ENCODE data around the gene OR4F6.
"Not testable (repeated sequence)": the region's sequence is repeated elsewhere in the genome, so short reads cannot be mapped to it uniquely, and the experiment has no call there.

Gene OR4F6, protein sequence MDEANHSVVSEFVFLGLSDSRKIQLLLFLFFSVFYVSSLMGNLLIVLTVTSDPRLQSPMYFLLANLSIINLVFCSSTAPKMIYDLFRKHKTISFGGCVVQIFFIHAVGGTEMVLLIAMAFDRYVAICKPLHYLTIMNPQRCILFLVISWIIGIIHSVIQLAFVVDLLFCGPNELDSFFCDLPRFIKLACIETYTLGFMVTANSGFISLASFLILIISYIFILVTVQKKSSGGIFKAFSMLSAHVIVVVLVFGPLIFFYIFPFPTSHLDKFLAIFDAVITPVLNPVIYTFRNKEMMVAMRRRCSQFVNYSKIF

GRCh38 chr15:101803209-101803608, at the start of gene OR4F6:
Gene OR4F6, plus strand, starts transcription at chr15:101803509. Its CDS starts 2,211 bp downstream, at chr15:101805720.
- no peaks in the 10 kb centered on the region for H3K4me1 ChIP-seq
- no peaks in the 10 kb centered on the region for H3K9me3 ChIP-seq (ENCODE audit: control insufficient read depth, low read length)
- H3K4me3 ChIP-seq (ENCODE audit: low read depth, low read length) = no peak within 1 kb of the TSS
- TF ChIP-seq CTCF (IDR thresholded peaks at IDR 0.05) = no peak
- no peak within 1 kb of the TSS for H3K9ac ChIP-seq
- no peak within 1 kb of the TSS for H3K27ac ChIP-seq
- H2AFZ ChIP-seq = no peak within 1 kb of the TSS
- no peaks in the 10 kb centered on the region for H3K79me2 ChIP-seq
- no peaks in the 10 kb centered on the region for H3K27me3 ChIP-seq (ENCODE audit: control insufficient read depth, insufficient read depth, low read length)
- no peak within 1 kb of the TSS for H3K4me2 ChIP-seq (ENCODE audit: low read length)
- no peaks in the 10 kb centered on the region for H3K36me3 ChIP-seq (ENCODE audit: control insufficient read depth, insufficient read depth, low read length)

DNA sequence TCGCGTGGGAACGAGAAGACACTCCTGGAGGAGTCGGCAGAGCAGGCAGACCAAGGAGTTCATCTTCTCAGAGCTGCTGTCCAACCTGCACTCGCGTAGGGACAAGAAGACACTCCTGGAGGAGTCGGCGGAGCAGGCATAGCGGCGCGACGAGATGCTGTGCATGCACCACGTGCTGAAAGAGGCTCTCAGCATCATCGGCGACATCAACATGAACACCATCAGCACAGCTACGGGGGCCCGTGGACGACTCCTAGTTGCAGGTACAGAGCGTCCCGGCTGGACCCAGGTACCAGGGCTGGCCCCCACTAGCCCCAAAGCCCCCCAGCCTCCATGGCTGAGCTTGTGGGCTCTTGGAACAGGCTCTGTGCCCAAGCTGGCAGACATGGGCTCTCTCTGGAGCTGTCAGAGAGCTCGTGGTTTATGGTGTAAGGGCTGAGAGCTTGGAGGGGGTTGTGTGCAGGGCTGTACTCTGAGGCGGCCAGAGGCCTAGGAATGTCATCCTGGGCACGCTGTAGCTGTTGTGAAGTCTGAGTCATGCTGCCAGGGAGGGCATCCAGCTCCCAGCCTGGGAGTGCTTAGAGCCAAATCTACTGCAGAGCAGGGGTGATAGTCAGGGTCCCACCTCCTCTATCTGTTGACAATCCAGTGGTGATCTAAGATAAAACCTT, 38.5 kb upstream of the OR4F6 start:
- H3K79me2 ChIP-seq; H3K4me1 ChIP-seq; H3K9me3 ChIP-seq (ENCODE audit: control insufficient read depth, low read length); H3K4me3 ChIP-seq (ENCODE audit: low read depth, low read length); H3K9ac ChIP-seq; H3K4me2 ChIP-seq (ENCODE audit: low read length); H3K27ac ChIP-seq; H2AFZ ChIP-seq; H3K36me3 ChIP-seq (ENCODE audit: control insufficient read depth, insufficient read depth, low read length); H3K27me3 ChIP-seq (ENCODE audit: control insufficient read depth, insufficient read depth, low read length): not testable (repeated sequence)

GRCh38 chr15:101765340-101765671, 38.0 kb upstream of the OR4F6 start:
- not testable (repeated sequence) for H3K4me2 ChIP-seq (ENCODE audit: low read length); H2AFZ ChIP-seq; H3K27me3 ChIP-seq (ENCODE audit: control insufficient read depth, insufficient read depth, low read length); H3K27ac ChIP-seq; H3K36me3 ChIP-seq (ENCODE audit: control insufficient read depth, insufficient read depth, low read length); H3K9ac ChIP-seq; H3K9me3 ChIP-seq (ENCODE audit: control insufficient read depth, low read length); H3K4me3 ChIP-seq (ENCODE audit: low read depth, low read length); H3K4me1 ChIP-seq; H3K79me2 ChIP-seq

- Histone ChIP-seq H3K27me3 (ENCODE audit: control insufficient read depth, insufficient read depth, low read length) (no peaks in the 10 kb centered on the region), H3K36me3 (ENCODE audit: control insufficient read depth, insufficient read depth, low read length) (no peaks in the 10 kb centered on the region), H3K4me3 (ENCODE audit: low read depth, low read length) (no peak overlapping the region), H3K4me2 (ENCODE audit: low read length) (no peak overlapping the region), H3K27ac (no peak overlapping the region), H3K4me1 (no peaks in the 10 kb centered on the region), H3K9ac (no peak overlapping the region), H3K79me2 (no peaks in the 10 kb centered on the region), H2AFZ (no peak overlapping the region), H3K9me3 (ENCODE audit: control insufficient read depth, low read length) (no peaks in the 10 kb centered on the region)
- TF ChIP-seq CTCF (IDR thresholded peaks at IDR 0.05) = no peak
Observed at GRCh38 chr15:101765772-101766456, 37.4 kb upstream of the OR4F6 start.

DNA sequence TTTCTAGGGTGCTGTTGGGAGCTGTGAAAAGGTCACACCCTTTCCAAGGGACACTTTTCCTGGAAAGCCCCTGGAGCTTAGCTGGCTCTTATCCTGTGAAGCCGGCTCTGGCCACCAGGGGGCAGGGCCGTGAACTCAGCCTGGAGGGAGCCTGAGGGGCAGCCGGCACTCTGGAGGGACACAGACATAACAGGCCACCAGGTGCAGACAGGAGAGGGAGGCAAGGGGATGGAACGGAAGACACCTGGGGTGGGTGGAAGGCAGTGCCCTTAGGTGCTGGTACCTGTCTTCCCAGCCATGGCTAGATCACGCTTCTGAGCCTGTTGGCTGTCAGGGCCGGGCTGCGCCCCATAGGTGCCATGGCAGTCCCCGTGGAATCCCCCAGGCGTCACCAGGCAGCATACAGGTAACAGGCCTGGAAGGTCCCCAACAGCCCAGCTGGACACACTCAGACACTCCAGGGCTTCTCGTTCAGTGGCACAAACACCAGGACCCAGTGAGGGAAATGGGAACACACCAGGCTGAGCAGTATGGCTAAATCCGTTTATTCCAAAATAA, 36.1 kb upstream of the OR4F6 start:
- not testable (repeated sequence) for H3K9ac ChIP-seq; H3K4me1 ChIP-seq; H3K79me2 ChIP-seq; H3K4me3 ChIP-seq (ENCODE audit: low read depth, low read length); H2AFZ ChIP-seq; H3K4me2 ChIP-seq (ENCODE audit: low read length); H3K27ac ChIP-seq; H3K9me3 ChIP-seq (ENCODE audit: control insufficient read depth, low read length); H3K27me3 ChIP-seq (ENCODE audit: control insufficient read depth, insufficient read depth, low read length); H3K36me3 ChIP-seq (ENCODE audit: control insufficient read depth, insufficient read depth, low read length)

DNA sequence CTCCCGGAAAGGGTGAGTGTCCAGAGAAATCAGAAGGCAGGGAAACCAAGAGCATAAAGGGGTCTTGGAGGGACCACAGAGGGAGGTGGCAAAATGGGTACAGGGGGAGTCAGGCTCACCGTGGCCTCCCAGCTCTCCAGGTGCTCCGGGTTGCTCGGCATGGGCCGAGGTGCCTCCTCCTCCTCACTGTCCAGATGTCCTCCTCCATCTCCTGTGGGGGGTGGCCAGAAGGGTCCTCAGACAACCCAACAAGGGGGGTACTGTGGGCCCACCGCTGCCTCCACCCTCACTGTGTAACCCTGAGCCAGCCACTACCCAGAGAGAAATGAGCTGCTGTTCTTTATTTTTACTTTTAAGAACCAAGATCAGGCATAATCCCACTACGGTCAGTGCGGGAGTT, 30.4 kb upstream of the OR4F6 start:
- Histone ChIP-seq H3K36me3 (ENCODE audit: control insufficient read depth, insufficient read depth, low read length) (no peaks in the 10 kb centered on the region), H3K4me3 (ENCODE audit: low read depth, low read length) (no peak overlapping the region), H3K9me3 (ENCODE audit: control insufficient read depth, low read length) (no peaks in the 10 kb centered on the region), H2AFZ (no peak overlapping the region), H3K4me2 (ENCODE audit: low read length) (no peak overlapping the region), H3K27ac (no peak overlapping the region), H3K27me3 (ENCODE audit: control insufficient read depth, insufficient read depth, low read length) (no peaks in the 10 kb centered on the region), H3K79me2 (no peaks in the 10 kb centered on the region), H3K9ac (no peak overlapping the region), H3K4me1 (no peaks in the 10 kb centered on the region)
- TF ChIP-seq CTCF (IDR thresholded peaks at IDR 0.05) = no peak

Measured in parathyroid adenoma (tissue), 2 donors.